Thyroid gland (tissue), 4 donors: ENCODE data around the gene MAGOHB.

ENCODE experiments used
- POLR2A ChIP-seq, 2 donors: fragments of 450-650 bp; IDR thresholded peaks; one replicate each; pipeline ENCODE4 v1.6.1; 2017; ENCODE audit warnings: antibody characterized with exemption in 2 of 2, mild to moderate bottlenecking in 2 of 2, moderate library complexity in 1 of 2
- TF ChIP-seq, protein P1 (sequence below), 6 experiments: fragments of 200-600 bp in 3 of 6; fragments of 450-650 bp in 3 of 6; sonication (generic) in 3 of 6; IDR thresholded peaks; one replicate each; pipeline ENCODE4 v1.5.1; 2016 to 2019; ENCODE audit warnings: antibody characterized with exemption in 6 of 6, mild to moderate bottlenecking in 2 of 6, inconsistent platforms in 1 of 6, moderate library complexity in 1 of 6

DNA sequence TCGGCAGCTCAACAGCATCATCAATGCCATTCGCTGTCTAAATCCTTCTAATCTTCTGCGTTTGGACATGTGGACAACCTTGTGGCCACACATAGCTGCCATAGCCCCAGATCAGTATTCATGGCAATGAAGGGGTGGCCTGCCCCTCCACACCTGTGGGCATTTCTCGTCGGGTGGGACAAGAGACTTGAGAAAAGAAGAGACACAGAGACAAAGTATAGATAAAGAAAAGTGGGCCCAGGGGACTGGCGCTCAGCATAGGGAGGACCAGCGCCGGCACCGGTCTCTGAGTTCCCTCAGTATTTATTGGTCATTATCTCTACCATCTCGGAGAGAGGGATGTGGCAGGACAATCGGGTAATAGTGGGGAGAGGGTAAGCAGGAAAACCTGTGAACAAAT is 42.3 kb downstream of the MAGOHB start:
- TF ChIP-seq, protein P1, sequence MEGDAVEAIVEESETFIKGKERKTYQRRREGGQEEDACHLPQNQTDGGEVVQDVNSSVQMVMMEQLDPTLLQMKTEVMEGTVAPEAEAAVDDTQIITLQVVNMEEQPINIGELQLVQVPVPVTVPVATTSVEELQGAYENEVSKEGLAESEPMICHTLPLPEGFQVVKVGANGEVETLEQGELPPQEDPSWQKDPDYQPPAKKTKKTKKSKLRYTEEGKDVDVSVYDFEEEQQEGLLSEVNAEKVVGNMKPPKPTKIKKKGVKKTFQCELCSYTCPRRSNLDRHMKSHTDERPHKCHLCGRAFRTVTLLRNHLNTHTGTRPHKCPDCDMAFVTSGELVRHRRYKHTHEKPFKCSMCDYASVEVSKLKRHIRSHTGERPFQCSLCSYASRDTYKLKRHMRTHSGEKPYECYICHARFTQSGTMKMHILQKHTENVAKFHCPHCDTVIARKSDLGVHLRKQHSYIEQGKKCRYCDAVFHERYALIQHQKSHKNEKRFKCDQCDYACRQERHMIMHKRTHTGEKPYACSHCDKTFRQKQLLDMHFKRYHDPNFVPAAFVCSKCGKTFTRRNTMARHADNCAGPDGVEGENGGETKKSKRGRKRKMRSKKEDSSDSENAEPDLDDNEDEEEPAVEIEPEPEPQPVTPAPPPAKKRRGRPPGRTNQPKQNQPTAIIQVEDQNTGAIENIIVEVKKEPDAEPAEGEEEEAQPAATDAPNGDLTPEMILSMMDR (IDR thresholded peaks at IDR 0.05): no peak
- TF ChIP-seq POLR2A (IDR thresholded peaks at IDR 0.05): no peak
